Heart left ventricle (tissue), 16 donors: ENCODE results near the gene MRRF. TPM values are rescaled to one million over a fixed set of nuclear protein-coding genes. Genes with fewer than 3 reads are reported as not detected.

Experiments
- ATAC-seq, 4 donors: fragments of 200-7000 bp; cut with Tn5 transposase; one replicate each; pipeline ENCODE4 v1.9.1; 2020 to 2022; ENCODE audit warnings: moderate library complexity in 4 of 4, mild to moderate bottlenecking in 3 of 4, moderate number of reproducible peaks in 1 of 4
- DNase-seq, 5 donors: peaks; one replicate each; pipeline ENCODE4 v3.0.0-alpha.2; 2020
- H3K27ac ChIP-seq, 12 donors: fragments of 200-600 bp; sonication (generic) in 4 of 12; one replicate each; pipeline versions ENCODE4 v1.5.0 to v1.8.0; 2016 to 2022; ENCODE audit warnings: mild to moderate bottlenecking in 2 of 12
- H3K27me3 ChIP-seq, 9 donors: fragments of 200-600 bp; sonication (generic) in 2 of 9; one replicate each; pipeline versions ENCODE4 v1.5.1 to v1.8.0; 2016 to 2022; ENCODE audit warnings: mild to moderate bottlenecking in 3 of 9
- H3K36me3 ChIP-seq, 9 donors: fragments of 200-600 bp; sonication (generic) in 2 of 9; one replicate each; pipeline versions ENCODE4 v1.5.0 to v1.8.0; 2018 to 2022; ENCODE audit warnings: mild to moderate bottlenecking in 2 of 9
- H3K4me1 ChIP-seq, 12 donors: fragments of 200-600 bp; sonication (generic) in 4 of 12; one replicate each; pipeline versions ENCODE4 v1.5.0 to v1.8.0; 2016 to 2022; ENCODE audit warnings: mild to moderate bottlenecking in 3 of 12
- H3K4me3 ChIP-seq, 12 donors: fragments of 200-600 bp; sonication (generic) in 4 of 12; one replicate each; pipeline versions ENCODE4 v1.5.0 to v1.8.0; 2017 to 2022; ENCODE audit warnings: mild to moderate bottlenecking in 9 of 12, moderate library complexity in 4 of 12
- H3K9me3 ChIP-seq, 12 donors: fragments of 200-600 bp; sonication (generic) in 4 of 12; one replicate each; pipeline versions ENCODE4 v1.5.0 to v1.8.0; 2016 to 2022; ENCODE audit warnings: mild to moderate bottlenecking in 1 of 12
- POLR2A ChIP-seq, 2 donors: fragments of 450-650 bp; IDR thresholded peaks; one replicate each; pipeline ENCODE4 v1.6.1; 2017; ENCODE audit warnings: antibody characterized with exemption in 2 of 2, mild to moderate bottlenecking in 2 of 2, moderate library complexity in 2 of 2
- WGBS, 4 donors: extraction: QIAGEN DNeasy Blood & Tissue Kit in 2 of 4; methylation state at CpG; one replicate each; pipeline versions ENCODE4 v1.1.5 to v1.1.7; 2013 to 2018; 5-methylcytosine and 5-hydroxymethylcytosine counted together
- intact Hi-C, 10 donors: fragments of 100-400 bp; cut with DNase I; formaldehyde crosslinking; loops; one replicate each; pipeline versions ENCODE4 v1.11.1 to v1.14.2; 2022
- polyA plus RNA-seq, 2 donors: library from polyadenylated mRNA; stranded (reverse); fragments of 200-250 nt; gene quantifications; one replicate each; pipeline ENCODE4 v1.2.3, GENCODE V29; 2013
- total RNA-seq, 9 donors: library from RNA; depleted of rRNA in 2 of 9; stranded (reverse); fragments of >200 nt in 2 of 9; fragmentation: NEBNext Ultra II Directional in 3 of 9; extraction: Animal tissue kit (Norgen Biotek cat#: 25700) in 3 of 9; gene quantifications; one replicate each; pipeline versions ENCODE4 v1.1.0 to v1.2.4, GENCODE V29; 2016 to 2023
- TF ChIP-seq, protein P1 (sequence below), 12 donors: fragments of 200-600 bp; sonication (generic) in 4 of 12; IDR thresholded peaks; one replicate each; pipeline versions ENCODE4 v1.5.0 to v1.8.0; 2018 to 2022; ENCODE audit warnings: antibody characterized with exemption in 12 of 12, mild to moderate bottlenecking in 5 of 12
- donor health status: ischemic (EF 13 %, LVEDD 7.1; RV severe dilation, severe dysfunction).
- donor health status: healthy with polysubstance abuse.
- donor health status: DM: no; HTN: yes; CAD: no.
- donor health status: DM: no; HTN: no; CAD: no.
- donor health status: ischemic (EF 25% LVEDD 6.9; RV normal size, moderate dysfunction).
- donor health status: ischemic (EF 25% LVEDD 5.7; RV mildly dilated, moderate dysfunction).
- donor health status: healthy.
- donor health status: DM: yes; HTN: yes; CAD: no.
- donor health status: ischemic (EF 35%, LVEDD 5.7; RV mildly dilated, moderate dysfunction).
- donor health status: nonischemic (EF 11% LVEDD 7.7; RV severe dilation, severe dysfunction).
- donor health status: DM: yes; HTN: yes; CAD: no.
- donor health status: PGD.
- donor health status: ischemic (EF 29% LVEDD 5.4; RV normal size, mild dysfunction).
- donor health status: nonischemic (EF 23%, LVEDD 6.1; RV moderate dilation, normal function).

Gene MRRF
- total and polyA plus RNA-seq, 11 donors: 27.0 to 48.1 (median 36.0) TPM

GRCh38 chr9:122370869-122371755 lies 106.4 kb downstream of the MRRF start, which contains the start of gene PTGS1:
TSS of gene PTGS1 (plus strand) at chr9:122371024. CDS start at chr9:122371085, 61 bp downstream.
- Histone ChIP-seq H3K36me3 (no peaks in the 10 kb centered on the region), H3K4me3 (peak within 1 kb of the TSS in 11 of 12 donors; percentile 27 to 69 (median 48)), H3K27ac (peak within 1 kb of the TSS in 4 of 12 donors; percentile 17 to 87 (median 60)), H3K4me1 (peaks cover 0 to 41% (median 17%) of the 10 kb centered on the region in 12 donors), H3K27me3 (peaks cover 0 to 9% (median 0%) of the 10 kb centered on the region in 9 donors), H3K9me3 (peaks cover 0 to 3% (median 0%) of the 10 kb centered on the region in 12 donors)
- peak; percentile 54 to 77 (median 61) for DNase-seq
- intact Hi-C loops: loop anchor here in 3 of 10 donors (10.0 kb wide), 2 partner anchors 84 to 434 kb away; partner anchors contain the start of gene OR1K1 (in 2 of the 3)
- TF ChIP-seq POLR2A (IDR thresholded peaks at IDR 0.05): no peak
- TF ChIP-seq, protein P1, sequence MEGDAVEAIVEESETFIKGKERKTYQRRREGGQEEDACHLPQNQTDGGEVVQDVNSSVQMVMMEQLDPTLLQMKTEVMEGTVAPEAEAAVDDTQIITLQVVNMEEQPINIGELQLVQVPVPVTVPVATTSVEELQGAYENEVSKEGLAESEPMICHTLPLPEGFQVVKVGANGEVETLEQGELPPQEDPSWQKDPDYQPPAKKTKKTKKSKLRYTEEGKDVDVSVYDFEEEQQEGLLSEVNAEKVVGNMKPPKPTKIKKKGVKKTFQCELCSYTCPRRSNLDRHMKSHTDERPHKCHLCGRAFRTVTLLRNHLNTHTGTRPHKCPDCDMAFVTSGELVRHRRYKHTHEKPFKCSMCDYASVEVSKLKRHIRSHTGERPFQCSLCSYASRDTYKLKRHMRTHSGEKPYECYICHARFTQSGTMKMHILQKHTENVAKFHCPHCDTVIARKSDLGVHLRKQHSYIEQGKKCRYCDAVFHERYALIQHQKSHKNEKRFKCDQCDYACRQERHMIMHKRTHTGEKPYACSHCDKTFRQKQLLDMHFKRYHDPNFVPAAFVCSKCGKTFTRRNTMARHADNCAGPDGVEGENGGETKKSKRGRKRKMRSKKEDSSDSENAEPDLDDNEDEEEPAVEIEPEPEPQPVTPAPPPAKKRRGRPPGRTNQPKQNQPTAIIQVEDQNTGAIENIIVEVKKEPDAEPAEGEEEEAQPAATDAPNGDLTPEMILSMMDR (IDR thresholded peaks at IDR 0.05): no peak
- peak in 3 of 4 donors; percentile 65 to 70 (median 65) for ATAC-seq
- 7 to 12% (median 7%) methylated on average over 24 to 39 of the region's 39 CpGs for WGBS, 4 donors

DNA sequence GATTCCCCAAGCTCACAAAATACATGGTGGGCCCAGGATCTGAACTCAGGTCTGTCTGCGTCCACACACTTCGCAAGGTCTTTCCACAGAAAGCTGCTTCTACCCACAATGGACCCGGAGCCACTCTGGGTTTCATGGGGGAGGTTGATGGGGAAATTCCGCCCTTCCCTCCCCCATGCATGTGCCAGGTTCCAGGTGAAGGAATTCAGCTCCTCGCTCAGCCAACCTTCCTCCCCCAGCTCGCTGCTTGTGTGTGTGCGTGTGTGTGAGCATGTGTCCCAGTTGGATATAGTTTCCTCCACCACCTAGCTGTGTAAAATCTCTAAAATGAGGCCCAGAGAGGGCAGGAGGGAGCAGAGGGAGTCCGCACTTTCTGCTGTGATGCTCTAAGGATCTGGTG lies 107.2 kb downstream of the MRRF start:
- peak overlapping the region in 1 of 12 donors; percentile 87 for H3K27ac ChIP-seq
- H3K27me3 ChIP-seq: peaks cover 0 to 9% (median 0%) of the 10 kb centered on the region in 9 donors
- H3K4me1 ChIP-seq: peaks cover 0 to 46% (median 22%) of the 10 kb centered on the region in 12 donors
- ATAC-seq: no peak
- DNase-seq: no peak
- TF ChIP-seq POLR2A (IDR thresholded peaks at IDR 0.05): no peak
- TF ChIP-seq, protein P1 (IDR thresholded peaks at IDR 0.05): no peak
- peaks cover 0 to 3% (median 0%) of the 10 kb centered on the region in 12 donors for H3K9me3 ChIP-seq
- H3K4me3 ChIP-seq: peak overlapping the region in 5 of 12 donors; percentile 50 to 69 (median 59)
- H3K36me3 ChIP-seq: no peaks in the 10 kb centered on the region
- 85 to 94% (median 91%) methylated on average over 7 to 8 of the region's 8 CpGs for WGBS, 4 donors
- intact Hi-C loops: loop anchor here in 3 of 10 donors (10.0 kb wide), 2 partner anchors 83 to 433 kb away; partner anchors contain the start of gene OR1K1 (in 2 of the 3)

- Histone ChIP-seq H3K27me3 (peaks cover 0 to 9% (median 0%) of the 10 kb centered on the region in 9 donors), H3K4me3 (no peak overlapping the region), H3K4me1 (peaks cover 0 to 56% (median 23%) of the 10 kb centered on the region in 12 donors), H3K27ac (peak overlapping the region in 1 of 12 donors; percentile 87), H3K36me3 (no peaks in the 10 kb centered on the region), H3K9me3 (peaks cover 0 to 3% (median 0%) of the 10 kb centered on the region in 12 donors)
- 80 to 84% (median 81%) methylated on average over 18 to 19 of the region's 19 CpGs for WGBS, 4 donors
- intact Hi-C loops: loop anchor here in 3 of 10 donors (10.0 kb wide), 2 partner anchors 82 to 432 kb away; partner anchors contain the start of gene OR1K1 (in 2 of the 3)
- TF ChIP-seq POLR2A (IDR thresholded peaks at IDR 0.05): no peak
- TF ChIP-seq, protein P1 (IDR thresholded peaks at IDR 0.05): no peak
- ATAC-seq (no peak), DNase-seq (no peak)
These were observed 108.5 kb downstream of the MRRF start for GRCh38 chr9:122372856-122373845.
